Measurements from ENCODE around the gene COL20A1.

The COL20A1 gene

GRCh38 chr20:63319164-63320040 is 26.4 kb downstream of the COL20A1 start:
- Histone ChIP-seq H3K9me3 (ENCODE audit: control insufficient read depth in 1 of 2, low read length in 2 of 2) (no peaks in the 10 kb centered on the region), H3K36me3 (ENCODE audit: control insufficient read depth in 1 of 2, insufficient read depth in 2 of 2, low read length in 2 of 2) (no peaks in the 10 kb centered on the region), H3K27me3 (ENCODE audit: low read depth, low read length) (no peaks in the 10 kb centered on the region), H3K4me3 (ENCODE audit: low read depth in 1 of 2, low read length in 2 of 2) (no peak overlapping the region), H3K4me1 (ENCODE audit: control insufficient read depth in 1 of 2, insufficient read depth in 2 of 2, low read length in 2 of 2) (peaks cover 0 to 7% of the 10 kb centered on the region in 2 donors), H3K27ac (ENCODE audit: low read length) (no peak overlapping the region)

DNA sequence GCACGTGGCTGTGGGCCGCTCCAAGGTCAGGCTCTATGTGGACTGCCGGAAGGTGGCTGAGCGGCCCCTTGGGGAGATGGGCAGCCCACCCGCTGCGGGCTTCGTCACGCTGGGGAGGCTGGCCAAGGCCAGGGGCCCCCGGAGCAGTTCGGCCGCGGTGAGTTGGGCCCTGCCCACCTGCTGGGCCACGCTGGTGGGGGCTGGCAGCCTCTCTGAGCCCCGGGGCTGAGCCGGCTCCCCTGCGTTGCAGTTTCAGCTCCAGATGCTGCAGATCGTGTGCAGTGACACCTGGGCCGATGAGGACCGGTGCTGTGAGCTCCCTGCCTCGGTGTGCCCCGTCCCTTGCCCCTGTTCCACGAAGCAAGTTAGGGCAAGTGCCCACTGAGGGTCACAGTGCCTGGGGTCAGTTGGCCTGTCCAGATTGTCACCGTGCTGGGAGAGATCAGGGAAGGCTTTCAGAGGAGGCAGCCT is 27.1 kb downstream of the COL20A1 start:
- Histone ChIP-seq H3K27ac (ENCODE audit: low read length) (no peak overlapping the region), H3K4me3 (ENCODE audit: low read depth in 1 of 2, low read length in 2 of 2) (no peak overlapping the region), H3K4me1 (ENCODE audit: control insufficient read depth in 1 of 2, insufficient read depth in 2 of 2, low read length in 2 of 2) (peaks cover 0 to 7% of the 10 kb centered on the region in 2 donors), H3K36me3 (ENCODE audit: control insufficient read depth in 1 of 2, insufficient read depth in 2 of 2, low read length in 2 of 2) (no peaks in the 10 kb centered on the region), H3K9me3 (ENCODE audit: control insufficient read depth in 1 of 2, low read length in 2 of 2) (no peaks in the 10 kb centered on the region), H3K27me3 (ENCODE audit: low read depth, low read length) (no peaks in the 10 kb centered on the region)

- no peak overlapping the region for H3K4me3 ChIP-seq (ENCODE audit: low read depth in 1 of 2, low read length in 2 of 2)
- H3K9me3 ChIP-seq (ENCODE audit: control insufficient read depth in 1 of 2, low read length in 2 of 2): no peaks in the 10 kb centered on the region
- H3K36me3 ChIP-seq (ENCODE audit: control insufficient read depth in 1 of 2, insufficient read depth in 2 of 2, low read length in 2 of 2): no peaks in the 10 kb centered on the region
- H3K4me1 ChIP-seq (ENCODE audit: control insufficient read depth in 1 of 2, insufficient read depth in 2 of 2, low read length in 2 of 2): peaks cover 0 to 7% of the 10 kb centered on the region in 2 donors
- H3K27ac ChIP-seq (ENCODE audit: low read length): no peak overlapping the region
- no peaks in the 10 kb centered on the region for H3K27me3 ChIP-seq (ENCODE audit: low read depth, low read length)
Observed at GRCh38 chr20:63320616-63321147, 27.7 kb downstream of the COL20A1 start.

GRCh38 chr20:63321148-63321831 is 28.3 kb downstream of the COL20A1 start:
- Histone ChIP-seq H3K27ac (ENCODE audit: low read length) (no peak overlapping the region), H3K36me3 (ENCODE audit: control insufficient read depth in 1 of 2, insufficient read depth in 2 of 2, low read length in 2 of 2) (no peaks in the 10 kb centered on the region), H3K4me3 (ENCODE audit: low read depth in 1 of 2, low read length in 2 of 2) (no peak overlapping the region), H3K9me3 (ENCODE audit: control insufficient read depth in 1 of 2, low read length in 2 of 2) (no peaks in the 10 kb centered on the region), H3K4me1 (ENCODE audit: control insufficient read depth in 1 of 2, insufficient read depth in 2 of 2, low read length in 2 of 2) (peaks cover 0 to 7% of the 10 kb centered on the region in 2 donors), H3K27me3 (ENCODE audit: low read depth, low read length) (no peaks in the 10 kb centered on the region)

DNA sequence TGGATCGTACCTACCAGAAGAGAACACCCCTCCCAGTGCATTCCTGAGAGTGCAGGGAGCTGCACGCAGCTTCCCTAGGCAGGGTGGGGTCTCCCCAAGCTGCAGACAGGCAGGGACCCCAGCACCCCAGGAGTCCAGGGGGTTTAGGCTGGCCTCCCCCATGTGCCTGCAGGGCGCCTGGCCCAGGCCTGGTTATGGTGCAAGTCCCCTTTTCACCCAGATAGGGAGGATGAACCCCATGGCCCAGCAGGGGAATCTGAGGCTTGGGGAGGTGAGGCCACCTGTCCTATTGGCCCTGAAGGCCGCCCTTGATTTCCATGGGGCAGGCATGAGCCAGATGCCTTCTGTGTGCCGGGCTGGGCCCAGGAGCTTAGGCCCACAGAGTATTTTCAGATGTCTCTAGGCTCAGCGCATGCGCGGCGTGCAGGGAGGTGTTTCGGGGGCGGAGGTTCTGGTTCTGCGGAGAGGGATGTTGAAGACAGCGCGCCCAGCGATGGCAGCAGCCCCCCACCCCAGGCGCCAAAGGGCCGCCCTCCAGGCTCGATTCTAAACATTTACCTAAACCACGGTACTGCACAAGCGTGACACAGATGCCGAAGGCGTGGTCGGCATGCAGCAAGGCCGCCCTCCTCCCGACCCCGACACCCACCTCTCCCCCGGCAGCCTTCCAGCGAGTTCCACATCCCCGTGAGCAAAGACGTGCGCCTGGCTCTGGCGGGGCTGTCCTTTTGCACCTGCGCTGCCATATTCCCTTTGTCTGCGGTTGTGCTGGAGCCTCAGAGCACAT is 29.4 kb downstream of the COL20A1 start:
- H3K36me3 ChIP-seq (ENCODE audit: control insufficient read depth in 1 of 2, insufficient read depth in 2 of 2, low read length in 2 of 2): no peaks in the 10 kb centered on the region
- H3K27me3 ChIP-seq (ENCODE audit: low read depth, low read length): no peaks in the 10 kb centered on the region
- H3K9me3 ChIP-seq (ENCODE audit: control insufficient read depth in 1 of 2, low read length in 2 of 2): no peaks in the 10 kb centered on the region

DNA sequence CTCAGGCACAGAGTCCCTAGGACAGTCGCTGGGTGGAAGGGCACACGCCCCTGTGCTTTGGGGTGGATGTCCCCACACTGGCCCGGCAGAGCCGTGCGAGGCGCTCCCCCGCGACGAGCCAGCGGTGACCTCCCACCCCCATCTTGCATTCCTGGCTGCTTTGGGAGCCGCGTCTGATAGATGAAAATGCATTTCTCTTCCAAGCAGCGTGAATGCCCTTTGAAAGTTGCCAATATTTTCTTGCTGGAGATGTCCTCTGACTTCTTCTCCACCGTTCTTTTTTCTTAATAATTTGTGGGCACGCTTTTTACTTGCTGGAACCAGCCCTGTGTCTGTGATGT is 29.9 kb downstream of the COL20A1 start:
- Histone ChIP-seq H3K27ac (ENCODE audit: low read length) (no peak overlapping the region), H3K27me3 (ENCODE audit: low read depth, low read length) (no peaks in the 10 kb centered on the region), H3K4me3 (ENCODE audit: low read depth in 1 of 2, low read length in 2 of 2) (no peak overlapping the region)

More for the DNA sequence above, 29.4 kb downstream of the COL20A1 start:
- Histone ChIP-seq H3K4me1 (ENCODE audit: control insufficient read depth in 1 of 2, insufficient read depth in 2 of 2, low read length in 2 of 2) (peaks cover 0 to 7% of the 10 kb centered on the region in 2 donors), H3K27ac (ENCODE audit: low read length) (no peak overlapping the region), H3K4me3 (ENCODE audit: low read depth in 1 of 2, low read length in 2 of 2) (no peak overlapping the region)

GRCh38 chr20:63323357-63323981 is 30.5 kb downstream of the COL20A1 start:
- Histone ChIP-seq H3K4me1 (ENCODE audit: control insufficient read depth in 1 of 2, insufficient read depth in 2 of 2, low read length in 2 of 2) (peaks cover 0 to 7% of the 10 kb centered on the region in 2 donors), H3K36me3 (ENCODE audit: control insufficient read depth in 1 of 2, insufficient read depth in 2 of 2, low read length in 2 of 2) (no peaks in the 10 kb centered on the region), H3K27me3 (ENCODE audit: low read depth, low read length) (no peaks in the 10 kb centered on the region), H3K4me3 (ENCODE audit: low read depth in 1 of 2, low read length in 2 of 2) (no peak overlapping the region), H3K27ac (ENCODE audit: low read length) (no peak overlapping the region), H3K9me3 (ENCODE audit: control insufficient read depth in 1 of 2, low read length in 2 of 2) (no peaks in the 10 kb centered on the region)

More for the DNA sequence above, 29.9 kb downstream of the COL20A1 start:
- peaks cover 0 to 7% of the 10 kb centered on the region in 2 donors for H3K4me1 ChIP-seq (ENCODE audit: control insufficient read depth in 1 of 2, insufficient read depth in 2 of 2, low read length in 2 of 2)
- no peaks in the 10 kb centered on the region for H3K36me3 ChIP-seq (ENCODE audit: control insufficient read depth in 1 of 2, insufficient read depth in 2 of 2, low read length in 2 of 2)
- no peaks in the 10 kb centered on the region for H3K9me3 ChIP-seq (ENCODE audit: control insufficient read depth in 1 of 2, low read length in 2 of 2)

GRCh38 chr20:63325021-63325471 is 32.1 kb downstream of the COL20A1 start:
- Histone ChIP-seq H3K27me3 (ENCODE audit: low read depth, low read length) (no peaks in the 10 kb centered on the region), H3K36me3 (ENCODE audit: control insufficient read depth in 1 of 2, insufficient read depth in 2 of 2, low read length in 2 of 2) (no peaks in the 10 kb centered on the region), H3K27ac (ENCODE audit: low read length) (no peak overlapping the region), H3K4me3 (ENCODE audit: low read depth in 1 of 2, low read length in 2 of 2) (no peak overlapping the region), H3K4me1 (ENCODE audit: control insufficient read depth in 1 of 2, insufficient read depth in 2 of 2, low read length in 2 of 2) (peaks cover 0 to 7% of the 10 kb centered on the region in 2 donors), H3K9me3 (ENCODE audit: control insufficient read depth in 1 of 2, low read length in 2 of 2) (no peaks in the 10 kb centered on the region)

DNA sequence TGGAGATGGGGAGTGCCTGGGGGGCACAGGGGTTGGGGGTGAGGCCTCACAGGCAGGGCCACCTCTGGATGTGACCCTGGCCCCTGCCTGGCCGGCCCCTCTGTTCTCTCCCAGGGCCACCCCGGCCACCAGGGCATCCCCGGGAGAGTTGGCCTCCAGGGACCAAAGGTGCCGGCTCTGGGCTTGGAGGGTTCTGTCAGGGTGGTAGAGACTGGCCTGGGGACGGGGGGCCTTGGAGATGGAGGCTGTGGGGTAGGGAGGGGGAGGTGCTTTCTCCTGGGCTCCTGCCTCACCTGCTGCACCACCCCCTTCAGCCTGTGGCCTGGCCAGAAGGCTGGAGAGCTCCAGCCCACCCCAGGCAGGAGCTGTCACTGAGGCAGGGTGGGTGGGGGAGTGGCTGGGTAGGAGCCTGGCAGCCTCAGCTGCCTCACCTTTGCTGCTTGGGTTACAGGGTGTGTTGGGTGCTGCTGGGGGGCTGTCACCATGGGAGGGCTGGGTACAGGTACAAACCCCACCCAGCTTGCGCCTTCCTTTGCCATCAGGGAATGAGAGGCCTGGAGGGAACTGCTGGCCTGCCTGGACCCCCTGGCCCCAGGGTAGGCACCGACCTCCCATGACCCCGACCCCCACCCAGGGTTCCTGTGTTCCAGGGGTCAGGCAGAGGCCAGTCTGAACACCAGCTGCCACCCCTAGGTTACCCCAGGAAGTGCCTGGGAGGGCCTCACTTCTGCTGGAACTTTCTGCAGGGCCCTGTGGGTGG is 32.7 kb downstream of the COL20A1 start:
- H3K36me3 ChIP-seq (ENCODE audit: control insufficient read depth in 1 of 2, insufficient read depth in 2 of 2, low read length in 2 of 2): no peaks in the 10 kb centered on the region
- no peak overlapping the region for H3K4me3 ChIP-seq (ENCODE audit: low read depth in 1 of 2, low read length in 2 of 2)
- H3K27me3 ChIP-seq (ENCODE audit: low read depth, low read length): no peaks in the 10 kb centered on the region
- peaks cover 0 to 2% of the 10 kb centered on the region in 2 donors for H3K4me1 ChIP-seq (ENCODE audit: control insufficient read depth in 1 of 2, insufficient read depth in 2 of 2, low read length in 2 of 2)
- H3K27ac ChIP-seq (ENCODE audit: low read length): no peak overlapping the region
- no peaks in the 10 kb centered on the region for H3K9me3 ChIP-seq (ENCODE audit: control insufficient read depth in 1 of 2, low read length in 2 of 2)

Measured in muscle layer of duodenum (tissue), 2 donors.